ENCODE measurements around the gene HERC3.

HERC3 gene

GRCh38 chr4:88619971-88620370 is 27.7 kb downstream of the HERC3 start:
- ATAC-seq: no peak
- TF ChIP-seq PATZ1 (CRISPR knock-in tag; IDR thresholded peaks at IDR 0.05; ENCODE audit: borderline replicate concordance): no peak
- no peak for TF ChIP-seq ZNF70 (CRISPR knock-in tag; IDR thresholded peaks at IDR 0.05)
- no peak for TF ChIP-seq POU6F1 (CRISPR knock-in tag; IDR thresholded peaks at IDR 0.05; ENCODE audit: borderline replicate concordance, low read depth)
- no peak for TF ChIP-seq ZFP3 (CRISPR knock-in tag; IDR thresholded peaks at IDR 0.05)
- TF ChIP-seq OSR1 (CRISPR knock-in tag; IDR thresholded peaks at IDR 0.05): no peak
- TF ChIP-seq TOX (CRISPR knock-in tag; IDR thresholded peaks at IDR 0.05; ENCODE audit: borderline replicate concordance): no peak
- no peak for TF ChIP-seq CSRNP3 (CRISPR knock-in tag; IDR thresholded peaks at IDR 0.05)
- TF ChIP-seq CSDC2 (CRISPR knock-in tag; IDR thresholded peaks at IDR 0.05): no peak
- no peak for TF ChIP-seq TSHZ2 (CRISPR knock-in tag; IDR thresholded peaks at IDR 0.05)
- TF ChIP-seq ARNTL (CRISPR knock-in tag; IDR thresholded peaks at IDR 0.05; ENCODE audit: borderline replicate concordance, low read depth): no peak
- TF ChIP-seq ZFP30 (CRISPR knock-in tag; IDR thresholded peaks at IDR 0.05): no peak
- no peak for TF ChIP-seq PPARA (CRISPR knock-in tag; IDR thresholded peaks at IDR 0.05; ENCODE audit: borderline replicate concordance)

GRCh38 chr4:88621763-88622327 is 29.6 kb downstream of the HERC3 start:
- no peak for ATAC-seq
- TF ChIP-seq TCF4 (CRISPR knock-in tag; IDR thresholded peaks at IDR 0.05; ENCODE audit: borderline replicate concordance) (no peak), GLIS3 (CRISPR knock-in tag; IDR thresholded peaks at IDR 0.05) (no peak), ZC3H10 (CRISPR knock-in tag; IDR thresholded peaks at IDR 0.05) (no peak), ZFP30 (CRISPR knock-in tag; IDR thresholded peaks at IDR 0.05) (no peak), OSR1 (CRISPR knock-in tag; IDR thresholded peaks at IDR 0.05) (no peak), BACH2 (CRISPR knock-in tag; IDR thresholded peaks at IDR 0.05; ENCODE audit: borderline replicate concordance) (no peak), ESRRG (CRISPR knock-in tag; IDR thresholded peaks at IDR 0.05) (no peak), SNAI2 (CRISPR knock-in tag; IDR thresholded peaks at IDR 0.05) (no peak)

- ATAC-seq: peak; percentile 80
- TF ChIP-seq TCF4 (CRISPR knock-in tag; IDR thresholded peaks at IDR 0.05; ENCODE audit: borderline replicate concordance): no peak
- peak; percentile 19 for TF ChIP-seq ISL1 (CRISPR knock-in tag; IDR thresholded peaks at IDR 0.05)
- no peak for TF ChIP-seq TSHZ2 (CRISPR knock-in tag; IDR thresholded peaks at IDR 0.05)
Measured at GRCh38 chr4:88623097-88623496, 30.8 kb downstream of the HERC3 start.

Measured in SK-N-SH treated with all-trans-retinoic acid at 6 μM for 48 hours (cell line).